Prostate gland (tissue), 2 donors: ENCODE measurements around the gene ABCA5. TPM values are rescaled to one million over a fixed set of nuclear protein-coding genes. Genes with fewer than 3 reads are reported as not detected.

Source experiments
- DNase-seq: peaks from one replicate; pipeline ENCODE4 v3.0.0-alpha.2; 2019; ENCODE audit warnings: low spot score
- H3K27ac ChIP-seq, 2 donors: fragments of 200-600 bp; sonication (generic); 2 replicates each; pipeline ENCODE4 v1.5.1; 2017 to 2019
- H3K27me3 ChIP-seq: fragments of 200-600 bp; sonication (generic); replicated peaks from 2 replicates; pipeline ENCODE4 v1.5.1; 2019; ENCODE audit not compliant: insufficient read depth
- H3K36me3 ChIP-seq, 2 donors: fragments of 200-600 bp; sonication (generic); 1 replicate in 1 of 2; 2 replicates in 1 of 2; pipeline versions ENCODE4 v1.5.1 to v1.8.1; 2017 to 2019
- H3K4me1 ChIP-seq: fragments of 200-600 bp; sonication (generic); replicated peaks from 2 replicates; pipeline ENCODE4 v1.5.1; 2019
- H3K4me3 ChIP-seq, 2 donors: fragments of 200-600 bp; sonication (generic); 2 replicates each; pipeline ENCODE4 v1.5.1; 2017 to 2019
- H3K9me3 ChIP-seq: fragments of 200-600 bp; sonication (generic); 2 replicates; pipeline ENCODE4 v1.5.1; 2017
- CTCF ChIP-seq, 4 experiments: fragments of 200-600 bp in 2 of 4; fragments of 450-650 bp in 2 of 4; sonication (generic) in 2 of 4; IDR thresholded peaks; 1 replicate in 3 of 4; 2 replicates in 1 of 4; pipeline ENCODE4 v1.5.1; 2016 to 2019; ENCODE audit warnings: antibody characterized with exemption in 4 of 4, mild to moderate bottlenecking in 2 of 4, moderate library complexity in 2 of 4
- POLR2A ChIP-seq: fragments of 450-650 bp; IDR thresholded peaks from one replicate; pipeline ENCODE4 v1.6.1; 2016; ENCODE audit warnings: antibody characterized with exemption, mild to moderate bottlenecking
- POLR2AphosphoS5 ChIP-seq: sonication (generic); formaldehyde crosslinking; IDR thresholded peaks from one replicate; pipeline ENCODE4 v1.6.1; 2017; ENCODE audit warnings: antibody characterized with exemption
- WGBS: methylation state at CpG from one replicate; pipeline ENCODE4 v1.1.5; 2018; 5-methylcytosine and 5-hydroxymethylcytosine counted together
- intact Hi-C: fragments of 100-400 bp; cut with DNase I; formaldehyde crosslinking; loops from one replicate; pipeline ENCODE4 v1.14.2; 2022
- total RNA-seq, 2 donors: library from RNA; depleted of rRNA; stranded (reverse); fragments of >200 nt; gene quantifications; one replicate each; pipeline ENCODE4 v1.1.0, GENCODE V29; 2016

ABCA5 gene
- total RNA-seq, 2 donors from 2014 or later = 31.0 to 31.3 TPM

DNA sequence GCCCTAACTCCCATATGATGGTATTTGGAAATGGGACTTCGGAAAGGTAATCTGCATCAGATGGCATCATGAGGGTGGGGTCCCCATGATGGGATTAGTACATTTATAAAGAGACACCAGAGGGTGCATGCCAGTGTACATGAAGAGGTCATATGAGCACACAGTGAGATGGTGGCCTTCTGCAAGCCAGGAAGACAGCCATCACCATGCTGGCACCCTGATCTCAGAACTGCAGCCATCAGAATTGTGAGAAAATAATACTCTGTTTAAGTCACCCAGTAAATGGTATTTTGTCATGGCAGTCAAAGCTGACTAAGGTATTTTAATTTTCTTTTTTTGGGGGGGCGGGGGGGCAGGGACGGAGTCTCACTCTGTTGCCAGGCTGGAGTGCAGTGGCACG lies 51.2 kb downstream of the ABCA5 start:
- no peaks in the 10 kb centered on the region for H3K36me3 ChIP-seq
- no peaks in the 10 kb centered on the region for H3K9me3 ChIP-seq
- no peaks in the 10 kb centered on the region for H3K4me1 ChIP-seq
- intact Hi-C loops = no loop called here
- H3K4me3 ChIP-seq = no peak overlapping the region
- DNase-seq = no peak
- no peaks in the 10 kb centered on the region for H3K27me3 ChIP-seq
- WGBS = 95% methylated on average over 4 of the region's 4 CpGs
- H3K27ac ChIP-seq = no peak overlapping the region
- TF ChIP-seq POLR2AphosphoS5 (no peak), POLR2A (no peak), CTCF (IDR thresholded peaks at IDR 0.05) (no peak)

DNA sequence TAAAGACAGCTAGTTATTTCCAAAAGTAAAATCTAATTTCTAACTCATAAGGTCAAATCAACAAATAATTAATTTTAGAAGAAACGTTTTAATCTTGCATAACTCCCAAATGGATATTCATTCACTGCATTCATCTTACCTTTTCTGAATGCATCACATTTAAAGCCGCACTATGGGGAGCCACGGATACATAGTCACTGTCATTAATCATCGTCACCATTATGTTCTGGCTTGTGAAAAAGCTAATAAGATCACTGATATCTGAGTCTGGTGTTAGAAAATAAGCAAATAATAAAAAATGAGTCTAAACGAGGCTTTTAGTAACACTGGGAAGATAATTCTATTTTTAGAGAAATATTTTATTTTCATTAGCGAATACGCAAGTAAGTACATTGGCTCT lies 55.9 kb downstream of the ABCA5 start:
- H3K36me3 ChIP-seq = no peaks in the 10 kb centered on the region
- 73% methylated on average over 7 of the region's 7 CpGs for WGBS
- no peaks in the 10 kb centered on the region for H3K27me3 ChIP-seq
- TF ChIP-seq POLR2AphosphoS5 (no peak), CTCF (IDR thresholded peaks at IDR 0.05) (no peak), POLR2A (no peak)
- H3K4me3 ChIP-seq = no peak overlapping the region
- no peak overlapping the region for H3K27ac ChIP-seq
- H3K4me1 ChIP-seq = no peaks in the 10 kb centered on the region
- DNase-seq = no peak
- intact Hi-C loops = no loop called here
- no peaks in the 10 kb centered on the region for H3K9me3 ChIP-seq

- intact Hi-C loops = no loop called here
- no peaks in the 10 kb centered on the region for H3K36me3 ChIP-seq
- no peak overlapping the region for H3K4me3 ChIP-seq
- 78% methylated on average over 6 of the region's 6 CpGs for WGBS
- H3K27ac ChIP-seq = no peak overlapping the region
- no peaks in the 10 kb centered on the region for H3K4me1 ChIP-seq
- no peak for DNase-seq
- no peaks in the 10 kb centered on the region for H3K9me3 ChIP-seq
- TF ChIP-seq CTCF (IDR thresholded peaks at IDR 0.05) (no peak), POLR2AphosphoS5 (no peak), POLR2A (no peak)
- H3K27me3 ChIP-seq = no peaks in the 10 kb centered on the region
These were observed 57.6 kb downstream of the ABCA5 start for GRCh38 chr17:69269131-69269998.

DNA sequence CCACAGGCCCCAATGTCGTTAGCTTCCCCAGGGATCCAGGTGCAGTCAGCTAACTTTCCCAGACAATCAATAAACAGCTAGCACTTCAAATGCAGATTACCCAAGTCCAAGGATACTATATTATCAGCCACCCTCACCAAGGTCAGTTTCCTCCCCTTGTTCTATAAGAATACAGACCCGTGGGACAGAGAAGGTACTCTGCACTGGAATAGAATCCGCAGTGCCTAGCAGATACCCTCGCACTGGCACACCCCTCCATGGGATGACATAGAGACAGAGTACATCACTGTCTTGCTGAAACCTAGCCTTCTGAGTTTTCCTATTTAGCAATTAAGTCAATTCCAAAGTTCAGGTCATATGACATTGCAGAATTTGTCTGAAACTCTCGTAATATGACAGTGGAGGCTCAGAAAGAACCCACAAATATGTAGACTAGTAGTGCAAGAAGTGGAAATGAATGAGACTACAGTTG lies 58.4 kb downstream of the ABCA5 start:
- 94% methylated on average over 5 of the region's 5 CpGs for WGBS
- Histone ChIP-seq H3K9me3 (no peaks in the 10 kb centered on the region), H3K4me1 (no peaks in the 10 kb centered on the region), H3K27me3 (no peaks in the 10 kb centered on the region), H3K27ac (no peak overlapping the region), H3K4me3 (no peak overlapping the region), H3K36me3 (no peaks in the 10 kb centered on the region)
- no peak for DNase-seq
- intact Hi-C loops = no loop called here
- TF ChIP-seq POLR2AphosphoS5 (no peak), POLR2A (no peak), CTCF (IDR thresholded peaks at IDR 0.05) (no peak)

DNA sequence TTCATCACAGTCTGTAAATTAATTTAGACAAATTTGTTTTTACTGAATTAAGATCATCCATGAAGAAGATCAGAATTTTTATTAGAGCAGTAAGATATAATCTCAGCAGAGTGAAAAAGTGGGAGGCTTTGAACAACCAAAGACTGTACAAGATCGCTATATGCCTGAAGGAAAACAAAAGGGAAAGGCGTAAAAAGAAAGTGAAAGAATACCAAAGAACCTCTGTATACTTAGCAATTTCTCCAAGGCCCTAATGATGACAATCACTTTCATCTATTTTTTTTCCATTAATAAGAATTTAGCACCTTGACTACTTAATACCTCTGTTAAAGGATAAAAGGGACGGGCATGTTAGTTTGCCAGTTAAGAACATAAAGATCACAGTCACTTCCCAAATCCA lies 59.7 kb downstream of the ABCA5 start:
- WGBS = 66% methylated on average over 3 of the region's 3 CpGs
- no peak for DNase-seq
- no peaks in the 10 kb centered on the region for H3K9me3 ChIP-seq
- TF ChIP-seq POLR2A = no peak
- H3K27ac ChIP-seq = no peak overlapping the region
- no peaks in the 10 kb centered on the region for H3K27me3 ChIP-seq
- intact Hi-C loops = no loop called here
- H3K4me1 ChIP-seq = no peaks in the 10 kb centered on the region
- no peaks in the 10 kb centered on the region for H3K36me3 ChIP-seq
- H3K4me3 ChIP-seq = no peak overlapping the region
